DOHH2 (cell line): ENCODE results near the gene MTA2.

Experiments
- H3F3A ChIP-seq: fragments of 200-600 bp; sonication (generic), shearing (Covaris generic); 2 replicates; pipeline ENCODE4 v1.6.0; 2016; ENCODE audit warnings: antibody characterized with exemption, mild to moderate bottlenecking; ENCODE audit not compliant: control insufficient read depth, insufficient read depth
- H3K27ac ChIP-seq: fragments of 200-600 bp; sonication (generic); 2 replicates; pipeline ENCODE4 v1.5.1; 2014; ENCODE audit warnings: low read depth, mild to moderate bottlenecking, low read length, moderate library complexity
- H3K27me3 ChIP-seq: fragments of 200-600 bp; sonication (generic); 2 replicates; pipeline ENCODE4 v1.6.1; 2014; ENCODE audit warnings: mild to moderate bottlenecking, low read length, mixed read lengths; ENCODE audit not compliant: control insufficient read depth
- H3K36me3 ChIP-seq: fragments of 200-600 bp; sonication (generic); 2 replicates; pipeline ENCODE4 v1.6.1; 2014; ENCODE audit warnings: mild to moderate bottlenecking, low read length, moderate library complexity, mixed read lengths; ENCODE audit not compliant: control insufficient read depth
- H3K4me1 ChIP-seq: fragments of 200-600 bp; sonication (generic); 2 replicates; pipeline ENCODE4 v1.6.1; 2014; ENCODE audit warnings: mild to moderate bottlenecking, low read length, mixed read lengths; ENCODE audit not compliant: control insufficient read depth
- H3K4me2 ChIP-seq: fragments of 200-600 bp; sonication (generic); 2 replicates; pipeline ENCODE4 v1.6.0; 2014; ENCODE audit warnings: mild to moderate bottlenecking, low read length, moderate library complexity
- H3K4me3 ChIP-seq: fragments of 200-600 bp; sonication (generic); 2 replicates; pipeline ENCODE4 v1.5.1; 2014; ENCODE audit warnings: mild to moderate bottlenecking, low read length, mixed read lengths
- H3K79me2 ChIP-seq: fragments of 200-600 bp; sonication (generic); 2 replicates; pipeline ENCODE4 v1.6.1; 2014; ENCODE audit warnings: mild to moderate bottlenecking, low read length, mixed read lengths; ENCODE audit not compliant: control insufficient read depth
- H3K9me2 ChIP-seq: fragments of 200-600 bp; sonication (generic); replicated peaks from 2 replicates; pipeline ENCODE4 v1.6.1; 2014; ENCODE audit warnings: mild to moderate bottlenecking, low read length, mixed read lengths; ENCODE audit not compliant: control insufficient read depth
- H3K9me3 ChIP-seq: fragments of 200-600 bp; sonication (generic); 2 replicates; pipeline ENCODE4 v1.6.1; 2014; ENCODE audit warnings: antibody characterized with exemption, low read length, mixed read lengths; ENCODE audit not compliant: control insufficient read depth, insufficient read depth
- H4K20me1 ChIP-seq: fragments of 200-600 bp; sonication (generic); 2 replicates; pipeline ENCODE4 v1.6.0; 2014; ENCODE audit warnings: low read depth, mild to moderate bottlenecking, antibody characterized with exemption, low read length, moderate library complexity; ENCODE audit not compliant: control insufficient read depth, insufficient read depth
- EZH2phosphoT487 ChIP-seq: fragments of 200-600 bp; sonication (generic); IDR thresholded peaks from 2 replicates; pipeline ENCODE4 v1.6.1; 2017; ENCODE audit warnings: borderline replicate concordance, mild to moderate bottlenecking, antibody characterized with exemption, low read length, moderate library complexity, mixed read lengths
- TF ChIP-seq, protein P1 (sequence below): fragments of 200-600 bp; sonication (generic); IDR thresholded peaks from one replicate; pipeline ENCODE4 v1.5.1; 2014; ENCODE audit warnings: antibody characterized with exemption, mild to moderate bottlenecking, low read depth, low read length; ENCODE audit not compliant: poor library complexity, severe bottlenecking

Gene MTA2

GRCh38 chr11:62577046-62577714 lies 24.5 kb downstream of the MTA2 start:
- H4K20me1 ChIP-seq, result peaks cover 1% of the 10 kb centered on the region; the same call in 1 of the 2 replicates
- peaks cover 82% of the 10 kb centered on the region for H3K36me3 ChIP-seq
- no peaks in the 10 kb centered on the region for H3K9me2 ChIP-seq
- TF ChIP-seq, protein P1, sequence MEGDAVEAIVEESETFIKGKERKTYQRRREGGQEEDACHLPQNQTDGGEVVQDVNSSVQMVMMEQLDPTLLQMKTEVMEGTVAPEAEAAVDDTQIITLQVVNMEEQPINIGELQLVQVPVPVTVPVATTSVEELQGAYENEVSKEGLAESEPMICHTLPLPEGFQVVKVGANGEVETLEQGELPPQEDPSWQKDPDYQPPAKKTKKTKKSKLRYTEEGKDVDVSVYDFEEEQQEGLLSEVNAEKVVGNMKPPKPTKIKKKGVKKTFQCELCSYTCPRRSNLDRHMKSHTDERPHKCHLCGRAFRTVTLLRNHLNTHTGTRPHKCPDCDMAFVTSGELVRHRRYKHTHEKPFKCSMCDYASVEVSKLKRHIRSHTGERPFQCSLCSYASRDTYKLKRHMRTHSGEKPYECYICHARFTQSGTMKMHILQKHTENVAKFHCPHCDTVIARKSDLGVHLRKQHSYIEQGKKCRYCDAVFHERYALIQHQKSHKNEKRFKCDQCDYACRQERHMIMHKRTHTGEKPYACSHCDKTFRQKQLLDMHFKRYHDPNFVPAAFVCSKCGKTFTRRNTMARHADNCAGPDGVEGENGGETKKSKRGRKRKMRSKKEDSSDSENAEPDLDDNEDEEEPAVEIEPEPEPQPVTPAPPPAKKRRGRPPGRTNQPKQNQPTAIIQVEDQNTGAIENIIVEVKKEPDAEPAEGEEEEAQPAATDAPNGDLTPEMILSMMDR, result no peak
- no peak for TF ChIP-seq EZH2phosphoT487
- H3K27me3 ChIP-seq, result no peaks in the 10 kb centered on the region
- no peaks in the 10 kb centered on the region for H3K9me3 ChIP-seq
- H3K4me1 ChIP-seq, result peaks cover 21% of the 10 kb centered on the region
- peaks cover 37% of the 10 kb centered on the region for H3K79me2 ChIP-seq
- no peak overlapping the region for H3K4me2 ChIP-seq
- H3F3A ChIP-seq, result peaks cover 9% of the 10 kb centered on the region
- no peak overlapping the region for H3K27ac ChIP-seq
- no peak overlapping the region for H3K4me3 ChIP-seq

DNA sequence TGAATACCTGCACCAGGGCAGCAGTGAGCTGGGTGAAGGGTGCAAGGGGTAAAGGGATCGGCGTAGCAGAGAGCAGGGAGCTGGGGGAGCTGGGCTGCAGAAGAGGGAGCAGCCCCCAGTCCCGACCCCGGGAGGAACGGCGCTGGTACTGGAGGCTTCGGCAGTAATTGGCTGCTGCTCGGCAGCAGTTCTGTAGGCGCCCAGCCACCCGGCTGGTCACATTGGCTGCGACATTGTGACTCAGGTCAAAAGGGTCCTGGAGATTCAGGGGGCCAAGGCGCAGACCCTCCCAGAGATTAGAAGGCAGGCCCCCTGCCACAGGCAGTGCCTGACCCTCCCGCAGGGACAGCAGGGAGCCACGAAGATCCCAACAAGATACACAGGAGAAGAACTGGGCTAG lies 25.8 kb downstream of the MTA2 start:
- peaks cover 9% of the 10 kb centered on the region for H3F3A ChIP-seq
- TF ChIP-seq, protein P1, result no peak
- no peak for TF ChIP-seq EZH2phosphoT487
- peaks cover 49% of the 10 kb centered on the region for H3K79me2 ChIP-seq
- peak overlapping the region; percentile 93 for H3K4me3 ChIP-seq
- H3K4me2 ChIP-seq, result peak overlapping the region; percentile 81
- H4K20me1 ChIP-seq, result peaks cover 4% of the 10 kb centered on the region; the same call in 1 of the 2 replicates
- no peak overlapping the region for H3K27ac ChIP-seq
- peaks cover 84% of the 10 kb centered on the region for H3K36me3 ChIP-seq
- H3K9me3 ChIP-seq, result no peaks in the 10 kb centered on the region
- no peaks in the 10 kb centered on the region for H3K9me2 ChIP-seq
- H3K27me3 ChIP-seq, result no peaks in the 10 kb centered on the region
- peaks cover 34% of the 10 kb centered on the region for H3K4me1 ChIP-seq

DNA sequence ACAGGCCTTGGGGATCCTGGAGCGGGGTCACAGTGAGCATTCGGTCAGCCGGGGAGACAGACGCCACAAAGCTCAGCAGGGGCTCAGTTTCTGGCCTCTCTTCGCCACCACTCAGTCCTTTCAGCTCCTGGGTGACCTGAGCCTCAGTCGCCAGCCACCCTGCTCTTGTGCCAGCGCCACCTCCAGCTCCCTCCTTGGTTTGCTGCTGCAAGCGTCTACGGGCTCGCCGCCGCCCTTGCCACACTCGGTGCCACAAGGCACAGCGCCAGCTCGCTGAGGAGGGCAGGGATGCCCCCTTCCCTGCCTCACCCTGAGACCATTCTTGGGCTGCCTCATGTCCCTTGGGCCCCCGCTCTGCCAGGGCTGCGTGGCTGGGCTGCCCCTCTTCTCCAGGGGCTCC lies 26.5 kb downstream of the MTA2 start:
- no peaks in the 10 kb centered on the region for H3K9me3 ChIP-seq
- peaks cover 41% of the 10 kb centered on the region for H3K4me1 ChIP-seq
- H3K27ac ChIP-seq, result peak overlapping the region; percentile 65
- peak overlapping the region; percentile 81 for H3K4me2 ChIP-seq
- peaks cover 89% of the 10 kb centered on the region for H3K36me3 ChIP-seq
- TF ChIP-seq, protein P1, result no peak
- TF ChIP-seq EZH2phosphoT487, result no peak
- peaks cover 56% of the 10 kb centered on the region for H3K79me2 ChIP-seq
- H3K27me3 ChIP-seq, result no peaks in the 10 kb centered on the region
- peaks cover 4% of the 10 kb centered on the region; the same call in 1 of the 2 replicates for H4K20me1 ChIP-seq
- H3K4me3 ChIP-seq, result peak overlapping the region; percentile 93
- H3F3A ChIP-seq, result peaks cover 9% of the 10 kb centered on the region
- H3K9me2 ChIP-seq, result no peaks in the 10 kb centered on the region
